K562 (cell line): ENCODE data around the gene SLC4A5. TPM values are rescaled to one million over a fixed set of nuclear protein-coding genes. Genes with fewer than 3 reads are reported as not detected.

Source experiments
- ATAC-seq: fragments of 200-7000 bp; cut with Tn5 transposase; 3 replicates; pipeline ENCODE4 v1.9.1; 2020; ENCODE audit warnings: moderate library complexity
- BruUV-seq: library from RNA; stranded (reverse); fragments of 400-500 nt; replicated peaks from 2 replicates; lab custom pipeline; 2021; lab: Mats Ljungman, UMichigan
- CTCF ChIA-PET: fragments of 300-600 bp; formaldehyde crosslinking; extraction: SDS; loops from one replicate; lab custom pipeline; 2021; ENCODE audit warnings: low intra/inter-chr PET ratio; lab: Yijun Ruan, JAX
- POLR2A ChIA-PET: fragments of 300-600, 350-650 bp; sonication (Branson Sonifier 250); formaldehyde crosslinking; extraction: SDS; loops from one replicate; lab custom pipeline; 2021; ENCODE audit warnings: antibody characterized with exemption, inconsistent platforms; lab: Yijun Ruan, JAX
- DNase-seq, 4 experiments: peaks; one replicate each; pipeline versions ENCODE4 v3.0.0 to v3.0.0-alpha.2; 2011 to 2018; ENCODE audit warnings: low spot score in 3 of 4, mixed read lengths in 3 of 4; ENCODE audit errors: extremely low read depth in 1 of 4
- FAIRE-seq: peaks from 2 replicates; lab custom pipeline; 2011; peaks lifted over from hg19 to GRCh38; lab: Jason Lieb, UNC
- H2AFZ ChIP-seq: 2 replicates; pipeline ENCODE4 v1.6.0; 2011; ENCODE audit warnings: low read depth, low read length, control low read depth, inconsistent platforms
- H3K27ac ChIP-seq: fragments of 200-600 bp; 3 replicates; pipeline ENCODE4 v1.8.0; 2011; ENCODE audit warnings: low read depth, mild to moderate bottlenecking, control low read depth, inconsistent platforms, low read length, moderate library complexity, mixed read lengths; ENCODE audit errors: extremely low read depth
- H3K27me3 ChIP-seq, 2 experiments: fragments of 300-600 bp in 1 of 2; 2 replicates in 1 of 2; 3 replicates in 1 of 2; pipeline versions ENCODE4 v1.6.0 to v1.8.0; 2011; ENCODE audit warnings: inconsistent platforms in 2 of 2, low read length in 2 of 2, mild to moderate bottlenecking in 1 of 2, mixed read lengths in 1 of 2, moderate library complexity in 1 of 2; ENCODE audit not compliant: control insufficient read depth in 2 of 2, insufficient read depth in 2 of 2
- H3K36me3 ChIP-seq: fragments of 300-600 bp; 3 replicates; pipeline ENCODE4 v1.8.0; 2011; ENCODE audit warnings: mild to moderate bottlenecking, low read length, inconsistent platforms; ENCODE audit not compliant: control insufficient read depth, insufficient read depth
- H3K4me1 ChIP-seq, 2 experiments: fragments of 200-600 bp in 1 of 2; replicated peaks in 1 of 2; 2 replicates in 1 of 2; 3 replicates in 1 of 2; pipeline versions ENCODE4 v1.5.1 to v1.8.0; 2011; ENCODE audit warnings: inconsistent platforms in 2 of 2, low read length in 2 of 2, mild to moderate bottlenecking in 1 of 2, mixed read lengths in 1 of 2, moderate library complexity in 1 of 2; ENCODE audit not compliant: control insufficient read depth in 2 of 2, insufficient read depth in 2 of 2
- H3K4me2 ChIP-seq: 2 replicates; pipeline ENCODE4 v1.6.1; 2011; ENCODE audit warnings: low read length, control low read depth, inconsistent platforms, mixed read lengths; ENCODE audit not compliant: insufficient read depth
- H3K4me3 ChIP-seq: fragments of 200-600 bp; sonication (generic), shearing (Covaris generic); 2 replicates; pipeline ENCODE4 v1.5.1; 2016; ENCODE audit warnings: control low read depth, inconsistent platforms
- H3K79me2 ChIP-seq: fragments of 200-600 bp; 3 replicates; pipeline ENCODE4 v1.8.0; 2011; ENCODE audit warnings: low read length, inconsistent platforms; ENCODE audit not compliant: control insufficient read depth, insufficient read depth
- H3K9ac ChIP-seq, 2 experiments: 2 replicates each; pipeline versions ENCODE4 v1.6.0 to v1.6.1; 2011; ENCODE audit warnings: low read depth in 2 of 2, low read length in 2 of 2, control low read depth in 1 of 2, inconsistent platforms in 1 of 2, mild to moderate bottlenecking in 1 of 2, mixed read lengths in 1 of 2; ENCODE audit not compliant: insufficient read depth in 1 of 2
- H3K9me1 ChIP-seq: one replicate; pipeline ENCODE4 v1.6.0; 2011; ENCODE audit warnings: inconsistent platforms, mild to moderate bottlenecking, low read length, moderate library complexity; ENCODE audit not compliant: control insufficient read depth, insufficient read depth
- H3K9me3 ChIP-seq: replicated peaks from 2 replicates; pipeline ENCODE4 v1.5.1; 2011; ENCODE audit warnings: low read depth, low read length, inconsistent platforms; ENCODE audit not compliant: control insufficient read depth, insufficient read depth
- H4K20me1 ChIP-seq: replicated peaks from 2 replicates; pipeline ENCODE4 v1.6.1; 2011; ENCODE audit warnings: low read length, inconsistent platforms, mixed read lengths; ENCODE audit not compliant: control insufficient read depth, insufficient read depth
- FOXO4 ChIP-seq: fragments of 450-650 bp; formaldehyde crosslinking; IDR thresholded peaks from 2 replicates; pipeline ENCODE4 v1.4.0; 2020; ENCODE audit warnings: mild to moderate bottlenecking, moderate library complexity
- SIN3B ChIP-seq: fragments of 450-650 bp; IDR thresholded peaks from 2 replicates; pipeline ENCODE4 v1.6.1; 2017; ENCODE audit warnings: low read depth, mild to moderate bottlenecking, moderate library complexity
- SIX5 ChIP-seq, 2 experiments: IDR thresholded peaks; 2 replicates each; pipeline ENCODE4 v1.6.1; 2011; ENCODE audit warnings: low read length in 2 of 2, borderline replicate concordance in 1 of 2, low read depth in 1 of 2, mild to moderate bottlenecking in 1 of 2, moderate library complexity in 1 of 2; ENCODE audit not compliant: insufficient read depth in 1 of 2
- ZHX1 ChIP-seq: fragments of 150-350 bp; conservative IDR thresholded peaks from 2 replicates; pipeline ENCODE4 v1.6.1; 2014; ENCODE audit warnings: low read length
- ZNF318 ChIP-seq, 2 experiments: fragments of 450-650 bp; IDR thresholded peaks; 2 replicates each; pipeline ENCODE4 v1.6.1; 2016; ENCODE audit warnings: mild to moderate bottlenecking in 2 of 2, borderline replicate concordance in 1 of 2, low read depth in 1 of 2, moderate library complexity in 1 of 2
- ZSCAN29 ChIP-seq: fragments of 450-650 bp; IDR thresholded peaks from 2 replicates; pipeline ENCODE4 v1.6.1; 2017
- in situ Hi-C: fragments of 300-500 bp; cut with MboI; formaldehyde crosslinking; loops from 4 replicates; pipeline ENCODE4 v1.15.0; 2018; ENCODE audit warnings: inconsistent platforms, mixed read lengths
- intact Hi-C: fragments of 100-400 bp; cut with micrococcal nuclease; formaldehyde crosslinking; loops from 2 replicates; pipeline ENCODE4 v1.14.2; 2022
- polyA plus RNA-seq, 8 experiments: library from polyadenylated mRNA; depleted of rRNA in 4 of 8; stranded (reverse) in 5 of 8; unstranded in 3 of 8; fragments of >200 nt; fragmentation: Nextera tagmentation in 2 of 8; fragmentation: Illumina TruSeq in 1 of 8; extraction: Ambion mirVana in 2 of 8; extraction: Trizol in 1 of 8; gene quantifications; 2 replicates each; pipeline versions ENCODE4 v1.2.1 to v1.2.3, GENCODE V29; 2011 to 2014; ENCODE audit warnings: inconsistent platforms in 1 of 8, missing spikeins in 1 of 8
- total RNA-seq, 7 experiments: library from RNA; depleted of rRNA in 6 of 7; stranded (reverse); fragments of >200 nt in 6 of 7; fragmentation: Illumina TruSeq in 2 of 7; extraction: Trizol in 2 of 7; gene quantifications; 2 replicates each; pipeline versions ENCODE4 v1.2.1 to v1.2.3, GENCODE V29; 2011 to 2021; ENCODE audit warnings: low replicate concordance in 1 of 7

SLC4A5 gene
- total and polyA plus RNA-seq, 9 of the 15 experiments (the other 6 are each of a cell fraction or from before 2014, with no cell fraction given): 0.03 to 0.77 (median 0.14) TPM; not detected in 1

- no peak overlapping the region for H2AFZ ChIP-seq
- no peaks in the 10 kb centered on the region for H3K79me2 ChIP-seq
- in situ Hi-C loops: no loop called here
- CTCF ChIA-PET: no interaction called here
- DNase-seq (no peak), FAIRE-seq (no peak), ATAC-seq (no peak)
- no peak overlapping the region for H3K27ac ChIP-seq
- intact Hi-C loops: no loop called here
- no peaks in the 10 kb centered on the region for H3K9me3 ChIP-seq
- H3K36me3 ChIP-seq: no peaks in the 10 kb centered on the region
- H3K4me2 ChIP-seq: no peak overlapping the region
- no peaks in the 10 kb centered on the region; a peak in 1 of 5 replicates for H3K27me3 ChIP-seq
- no peak overlapping the region for H3K4me3 ChIP-seq
- H3K9me1 ChIP-seq: no peaks in the 10 kb centered on the region
- H4K20me1 ChIP-seq: no peaks in the 10 kb centered on the region
- TF ChIP-seq FOXO4 (CRISPR knock-in tag) (no peak), SIN3B (no peak), ZSCAN29 (no peak), ZNF318 (IDR thresholded peaks at IDR 0.05; ENCODE audit: borderline replicate concordance in 1 of 2, low read depth in 1 of 2) (no peak), ZHX1 (no peak), SIX5 (IDR thresholded peaks at IDR 0.05; ENCODE audit: borderline replicate concordance in 1 of 2, insufficient read depth in 1 of 2, low read depth in 1 of 2, low read length in 2 of 2) (no peak)
- no peak overlapping the region for H3K9ac ChIP-seq
- peaks cover 3 to 4% of the 10 kb centered on the region in 2 experiments; a peak in 1 of 5 replicates for H3K4me1 ChIP-seq
- POLR2A ChIA-PET: interaction anchor here (1.2 to 1.6 kb wide), 2 partner anchors 16 to 60 kb away, joined by 3 read pairs; no protein-coding TSS in a partner anchor
- no TSS peak for BruUV-seq
Observed at GRCh38 chr2:74297391-74297790, 45.8 kb downstream of the SLC4A5 start.
